Measurements from ENCODE around the gene CYB5A.

CYB5A gene

GRCh38 chr18:74284980-74285355 lies 6.8 kb downstream of the CYB5A start:
- no peak for DNase-seq (ENCODE audit: low read depth, low spot score)
- no peak overlapping the region for H3K4me3 ChIP-seq (ENCODE audit: low read depth, low read length)
- no peak for TF ChIP-seq CTCF (IDR thresholded peaks at IDR 0.05; ENCODE audit: low read depth, low read length)
- in situ Hi-C loops (cut with HindIII; ENCODE audit: low sequenced_read_pairs) = no loop called here

GRCh38 chr18:74284191-74284979 lies 7.4 kb downstream of the CYB5A start:
- in situ Hi-C loops (cut with HindIII; ENCODE audit: low sequenced_read_pairs) = no loop called here
- no peak for DNase-seq (ENCODE audit: low read depth, low spot score)
- H3K4me3 ChIP-seq (ENCODE audit: low read depth, low read length) = no peak overlapping the region
- no peak for TF ChIP-seq CTCF (IDR thresholded peaks at IDR 0.05; ENCODE audit: low read depth, low read length)

DNA sequence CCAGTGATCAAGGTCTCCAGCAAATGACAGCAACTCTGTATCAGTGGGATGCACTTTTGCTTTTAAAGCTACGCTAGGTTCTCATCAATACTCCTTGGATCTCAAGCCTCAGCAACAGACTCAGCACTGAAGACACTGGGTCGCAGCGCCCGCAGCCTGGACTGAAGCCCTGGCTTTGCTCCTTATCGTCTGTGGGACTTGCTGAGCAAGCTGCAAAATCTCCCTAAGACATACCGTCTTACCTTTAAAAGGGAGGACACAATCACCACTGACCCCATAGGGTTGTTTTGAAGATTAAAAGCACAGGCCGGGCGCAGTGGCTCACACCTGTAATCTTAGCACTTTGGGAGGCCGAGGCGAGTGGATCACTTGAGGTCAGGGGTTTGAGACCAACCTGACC lies 8.1 kb downstream of the CYB5A start:
- no peak for TF ChIP-seq CTCF (IDR thresholded peaks at IDR 0.05; ENCODE audit: low read depth, low read length)
- in situ Hi-C loops (cut with HindIII; ENCODE audit: low sequenced_read_pairs) = no loop called here
- DNase-seq (ENCODE audit: low read depth, low spot score) = no peak
- no peak overlapping the region for H3K4me3 ChIP-seq (ENCODE audit: low read depth, low read length)

- no peak for TF ChIP-seq CTCF (IDR thresholded peaks at IDR 0.05; ENCODE audit: low read depth, low read length)
- in situ Hi-C loops (cut with HindIII; ENCODE audit: low sequenced_read_pairs) = no loop called here
- no peak overlapping the region for H3K4me3 ChIP-seq (ENCODE audit: low read depth, low read length)
- DNase-seq (ENCODE audit: low read depth, low spot score) = no peak
Measured at GRCh38 chr18:74282755-74283554, 8.8 kb downstream of the CYB5A start.

GRCh38 chr18:74281980-74282754 lies 9.6 kb downstream of the CYB5A start:
- no peak overlapping the region for H3K4me3 ChIP-seq (ENCODE audit: low read depth, low read length)
- DNase-seq (ENCODE audit: low read depth, low spot score) = no peak
- TF ChIP-seq CTCF (IDR thresholded peaks at IDR 0.05; ENCODE audit: low read depth, low read length) = no peak
- in situ Hi-C loops (cut with HindIII; ENCODE audit: low sequenced_read_pairs) = no loop called here
